GM21786 (cell line): Measurements from ENCODE around the gene KCNK6.
"Not testable (repeated sequence)": the region's sequence is repeated elsewhere in the genome, so short reads cannot be mapped to it uniquely, and the experiment has no call there.

ENCODE experiments used
- ATAC-seq: cut with Tn5 transposase; IDR thresholded peaks from one replicate; pipeline ENCODE4 v1.9.1; 2021; ENCODE audit not compliant: unreplicated experiment

KCNK6 gene

DNA sequence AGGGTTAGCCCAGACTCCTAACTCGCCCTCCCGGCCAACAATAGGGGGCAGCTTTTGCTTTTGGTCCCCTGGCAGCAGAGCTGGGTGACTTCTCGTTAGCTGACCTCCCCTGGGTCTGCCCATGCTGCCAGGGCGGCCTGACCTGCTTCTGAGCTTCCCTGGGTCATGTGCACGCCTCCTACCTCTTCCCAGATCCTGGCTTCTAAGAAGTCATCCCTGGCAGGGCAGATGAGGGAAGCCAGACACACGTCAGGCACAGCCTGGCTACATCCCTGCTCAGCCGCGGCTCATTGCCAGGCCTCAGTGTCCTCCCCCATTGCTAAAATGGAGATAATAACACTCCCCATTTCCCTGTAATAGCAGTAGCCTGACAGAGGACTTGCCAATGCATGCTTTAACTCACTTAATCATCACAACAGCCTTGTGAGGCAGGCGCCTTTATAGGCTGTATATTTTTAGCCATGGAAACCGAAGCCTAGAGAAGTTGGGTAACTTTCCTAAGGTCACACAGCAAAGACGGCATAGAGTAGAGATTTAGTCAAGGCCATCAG lies 2.1 kb downstream of the KCNK6 start:
- no peak for ATAC-seq

DNA sequence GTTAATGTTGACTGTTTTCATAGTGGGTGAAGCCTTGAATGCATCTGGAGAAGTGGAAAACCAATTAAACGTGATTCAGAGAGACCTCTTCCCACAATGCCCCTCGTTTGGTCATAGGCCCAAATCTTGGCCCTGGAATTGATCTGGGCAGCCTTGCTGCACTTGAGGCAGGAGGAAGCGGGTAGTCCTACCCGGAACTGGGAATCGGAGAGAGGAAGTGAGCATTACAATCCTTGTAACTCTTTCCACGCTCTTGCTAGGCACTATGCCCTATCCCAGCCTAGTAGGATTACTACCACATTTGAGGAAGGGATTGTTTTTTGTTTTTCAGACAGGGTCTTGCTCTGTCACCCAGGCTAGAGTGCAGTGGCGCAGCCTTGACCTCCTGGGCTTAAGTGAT lies 3.6 kb downstream of the KCNK6 start:
- ATAC-seq: no peak

DNA sequence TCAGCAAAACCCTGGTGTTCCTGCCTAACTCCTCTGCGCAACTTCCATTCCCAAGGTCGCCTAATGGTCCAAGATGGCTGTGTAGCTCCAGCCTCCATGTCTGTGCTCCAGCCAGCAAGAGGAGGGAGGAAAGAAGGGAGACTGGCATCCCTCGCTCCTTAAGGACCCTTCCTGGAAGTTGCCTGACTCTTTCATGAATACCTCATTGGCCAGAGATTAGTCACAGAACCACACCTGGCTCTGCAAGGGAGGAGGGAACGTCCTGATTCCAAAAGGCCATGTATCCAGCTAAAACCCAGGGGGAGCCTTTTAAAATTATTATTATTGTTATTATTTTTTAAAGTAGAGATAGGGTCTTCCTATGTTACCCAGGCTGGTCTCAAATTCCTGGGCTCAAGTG lies 4.8 kb downstream of the KCNK6 start:
- ATAC-seq: no peak

DNA sequence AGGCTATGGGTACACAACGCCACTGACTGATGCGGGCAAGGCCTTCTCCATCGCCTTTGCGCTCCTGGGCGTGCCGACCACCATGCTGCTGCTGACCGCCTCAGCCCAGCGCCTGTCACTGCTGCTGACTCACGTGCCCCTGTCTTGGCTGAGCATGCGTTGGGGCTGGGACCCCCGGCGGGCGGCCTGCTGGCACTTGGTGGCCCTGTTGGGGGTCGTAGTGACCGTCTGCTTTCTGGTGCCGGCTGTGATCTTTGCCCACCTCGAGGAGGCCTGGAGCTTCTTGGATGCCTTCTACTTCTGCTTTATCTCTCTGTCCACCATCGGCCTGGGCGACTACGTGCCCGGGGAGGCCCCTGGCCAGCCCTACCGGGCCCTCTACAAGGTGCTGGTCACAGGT lies 6.9 kb downstream of the KCNK6 start:
- ATAC-seq: no peak

DNA sequence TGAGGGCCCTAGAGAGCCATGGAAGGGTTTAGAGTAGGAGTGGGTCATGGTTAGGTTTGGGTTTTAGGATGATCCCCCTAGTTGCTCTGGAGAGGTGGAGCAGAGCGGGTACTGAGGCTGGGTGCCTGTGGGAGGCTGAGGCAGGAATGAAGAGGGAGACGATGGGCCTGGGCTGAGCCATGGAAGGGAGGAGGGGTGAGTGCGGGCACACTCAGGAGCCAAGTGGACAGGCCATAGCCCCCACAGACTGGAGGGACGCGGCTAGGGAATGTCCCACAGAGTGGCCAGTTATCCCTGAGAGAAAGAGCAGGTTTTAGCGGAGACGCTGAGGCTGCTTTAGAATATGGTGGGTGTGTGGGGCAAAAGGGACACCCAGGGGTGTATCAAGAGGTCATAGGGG lies 10.0 kb downstream of the KCNK6 start:
- no peak for ATAC-seq

DNA sequence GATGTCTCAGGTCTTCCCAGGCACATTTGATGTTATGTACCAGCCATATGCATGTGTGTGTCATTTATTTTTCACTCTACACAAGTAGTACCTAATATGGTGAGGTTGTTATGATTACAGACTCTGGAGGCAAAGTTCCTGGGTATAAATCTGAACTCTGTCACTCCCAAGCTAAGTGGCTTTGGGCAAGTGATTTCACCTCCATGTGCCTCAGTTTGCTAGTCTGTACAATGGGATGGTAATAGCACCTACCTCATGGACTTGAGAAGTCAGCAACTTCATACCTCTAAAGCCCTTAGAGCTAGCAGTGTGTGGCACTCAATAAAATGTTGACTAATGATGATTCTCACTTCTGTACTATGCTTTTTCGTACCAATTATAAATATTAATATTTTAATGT lies 12.1 kb downstream of the KCNK6 start:
- ATAC-seq: no peak

DNA sequence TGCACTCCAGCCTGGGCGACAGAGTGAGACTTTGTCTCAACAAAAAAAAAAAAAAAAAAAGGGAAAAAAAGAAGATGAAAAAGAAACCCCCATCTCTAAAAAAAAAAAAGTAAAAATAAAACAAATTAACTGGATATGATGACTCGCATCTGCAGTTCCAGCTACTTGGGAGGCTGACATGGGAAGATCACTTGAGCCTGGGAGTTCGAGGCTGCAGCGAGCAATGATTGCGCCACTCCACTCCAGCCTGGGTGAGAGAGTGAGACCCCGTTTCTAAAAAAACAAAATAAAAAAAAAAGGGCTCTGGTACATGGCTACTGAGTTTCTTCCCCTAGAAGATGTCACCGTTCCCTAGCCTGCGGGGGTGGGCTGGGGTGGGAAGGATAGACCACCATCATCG lies 13.6 kb downstream of the KCNK6 start:
- ATAC-seq: no peak

DNA sequence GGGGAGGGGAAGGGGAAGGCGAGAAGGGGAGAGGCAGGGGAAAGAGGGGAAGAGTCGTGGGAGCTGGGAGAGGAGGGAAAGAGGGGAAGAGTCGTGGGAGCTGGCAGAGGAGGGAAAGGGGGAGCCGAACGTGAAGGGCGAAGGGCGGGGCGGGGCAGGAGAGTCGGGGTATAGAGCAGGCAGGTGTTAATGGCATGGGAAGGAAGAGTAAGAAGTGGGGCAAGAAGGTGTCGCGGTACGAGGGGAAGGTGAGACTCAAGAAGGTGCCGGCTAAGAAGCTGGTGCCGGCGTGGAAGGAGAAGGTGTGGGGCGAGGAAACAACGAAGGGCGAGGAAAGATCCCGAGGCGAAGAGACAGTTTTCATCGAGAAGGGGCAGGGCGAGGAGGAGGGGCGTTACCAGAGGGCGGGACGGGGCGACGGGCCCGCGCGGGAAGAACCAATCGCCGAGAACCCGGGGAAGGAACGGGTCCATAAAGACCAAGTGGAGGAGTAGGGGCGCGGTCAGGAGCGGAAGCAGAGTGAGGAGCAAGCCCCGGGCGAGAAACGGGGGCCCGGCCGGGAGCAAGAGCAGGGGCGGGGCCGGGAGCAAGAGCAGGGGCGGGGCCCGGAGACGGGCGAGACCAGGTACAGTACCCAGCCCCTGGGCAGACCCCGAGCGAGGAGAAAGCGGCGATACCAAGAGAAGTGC lies 16.4 kb downstream of the KCNK6 start:
- ATAC-seq: peak; percentile 59

DNA sequence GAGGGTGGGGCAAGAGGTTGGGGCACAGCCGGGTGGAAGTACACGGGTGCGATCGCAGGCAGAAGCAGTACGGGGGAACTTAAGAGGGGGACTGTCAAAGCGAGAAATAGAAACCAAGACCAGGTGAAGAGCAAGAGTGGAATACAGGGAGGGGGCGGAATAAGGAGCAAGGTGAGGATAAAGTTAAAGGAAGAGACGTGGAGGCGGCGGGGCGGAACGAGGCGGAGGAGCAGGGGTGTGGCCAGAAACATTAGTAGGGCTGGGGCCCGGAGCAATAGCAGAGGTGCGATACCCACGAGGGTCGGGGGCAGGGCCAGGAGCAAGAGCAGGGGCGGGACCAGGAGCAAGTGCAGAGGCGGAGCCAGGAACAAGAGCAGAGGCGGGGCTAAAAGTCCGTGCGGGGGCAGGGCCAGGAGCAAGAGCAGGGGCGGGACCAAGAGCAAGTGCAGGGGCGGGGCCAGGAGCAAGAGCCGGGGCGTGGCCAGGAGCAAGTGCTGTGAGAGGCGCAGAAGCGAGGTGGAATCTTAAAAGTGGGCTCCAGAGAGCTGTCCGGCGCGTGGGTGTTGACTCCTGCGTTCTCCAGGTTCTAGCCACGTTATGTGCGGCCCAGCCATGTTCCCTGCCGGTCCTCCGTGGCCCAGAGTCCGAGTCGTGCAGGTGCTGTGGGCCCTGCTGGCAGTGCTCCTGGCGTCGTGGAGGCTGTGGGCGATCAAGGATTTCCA lies 17.2 kb downstream of the KCNK6 start:
- ATAC-seq: peak; percentile 44

DNA sequence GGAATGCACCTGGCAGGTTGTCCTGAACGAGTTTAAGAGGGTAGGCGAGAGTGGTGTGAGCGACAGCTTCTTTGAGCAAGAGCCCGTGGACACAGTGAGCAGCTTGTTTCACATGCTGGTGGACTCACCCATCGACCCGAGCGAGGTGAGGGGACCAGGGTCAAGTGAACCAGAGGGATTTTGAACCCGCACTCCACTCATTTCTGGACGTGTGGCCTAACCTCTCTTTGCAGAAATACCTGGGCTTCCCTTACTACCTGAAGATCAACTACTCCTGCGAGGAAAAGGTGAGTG lies 17.7 kb downstream of the KCNK6 start:
- no peak for ATAC-seq

DNA sequence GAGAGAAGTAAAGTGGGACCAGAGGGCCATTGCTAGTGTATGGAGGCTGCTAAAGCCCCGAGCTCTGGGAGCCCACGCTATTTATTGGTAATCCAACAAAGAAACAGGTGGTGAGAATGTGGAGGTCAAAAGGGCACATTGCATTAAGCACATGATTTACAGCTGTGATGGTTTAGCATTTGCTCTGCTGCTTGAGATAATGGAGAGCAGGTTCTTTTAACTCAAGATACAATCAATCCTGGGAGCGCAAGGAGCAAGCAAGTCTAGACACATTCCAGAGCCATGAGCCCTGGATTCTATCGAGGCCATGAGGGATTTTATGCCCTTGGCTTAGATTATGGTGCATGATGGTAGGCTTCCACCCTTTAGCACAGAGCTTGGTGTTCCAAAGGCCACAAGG lies 19.4 kb downstream of the KCNK6 start:
- not testable (repeated sequence) for ATAC-seq

DNA sequence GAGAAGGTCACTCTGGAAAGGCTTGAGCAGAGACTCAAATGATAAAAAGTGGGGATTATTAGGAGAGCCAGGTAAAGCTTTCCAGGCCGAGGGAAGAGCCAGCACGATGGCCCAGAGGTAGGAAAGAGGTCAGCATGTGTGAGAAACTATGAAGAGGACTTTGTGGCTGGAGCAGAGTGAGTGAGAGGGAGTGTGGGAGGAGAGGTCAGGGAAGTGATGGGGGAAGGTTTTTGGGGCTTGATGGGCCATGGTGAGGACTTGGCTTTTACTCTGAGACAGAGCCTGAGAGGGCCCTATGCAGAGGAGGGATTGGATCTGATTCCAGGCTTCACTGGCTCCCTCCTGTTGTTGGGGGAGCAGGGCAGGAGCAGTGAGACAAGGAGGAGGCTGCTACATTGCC lies 21.3 kb downstream of the KCNK6 start:
- ATAC-seq: no peak

DNA sequence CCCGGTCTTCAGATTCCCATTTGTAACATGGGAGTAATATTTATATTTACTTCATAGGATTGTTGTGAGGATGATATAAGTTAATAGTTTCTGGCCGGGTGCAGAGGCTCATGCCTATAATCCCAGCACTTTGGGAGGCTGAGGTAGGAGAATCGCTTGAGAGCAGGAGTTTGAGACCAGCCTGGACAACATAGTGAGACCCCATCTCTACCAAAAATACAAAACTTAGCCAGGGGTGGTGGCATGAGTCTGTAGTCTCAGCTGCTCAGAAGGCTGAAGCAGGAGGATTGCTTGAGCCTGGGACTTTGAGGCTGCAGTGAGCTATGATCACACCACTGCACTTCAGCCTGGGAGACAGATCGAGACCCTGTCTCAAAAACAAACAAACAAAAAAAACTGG lies 27.2 kb downstream of the KCNK6 start:
- ATAC-seq: no peak

DNA sequence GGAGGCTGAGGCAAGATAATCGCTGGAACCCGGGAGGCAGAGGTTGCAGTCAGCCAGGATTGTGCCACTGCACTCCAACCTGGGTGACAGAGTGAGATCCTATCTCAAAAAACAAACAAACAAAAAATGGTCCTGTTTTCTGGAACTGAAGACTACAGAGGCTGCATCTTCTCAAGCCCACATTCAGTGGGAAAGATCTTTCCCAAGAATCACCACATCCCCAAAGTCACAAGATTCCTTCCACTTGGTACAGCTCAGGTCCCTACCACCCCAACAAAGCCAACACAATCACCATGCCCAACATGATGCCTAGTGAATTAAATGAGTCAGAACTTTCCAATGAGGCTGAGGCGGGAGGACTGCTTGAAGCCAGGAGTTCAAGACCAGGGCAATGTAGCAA lies 31.2 kb downstream of the KCNK6 start:
- ATAC-seq: no peak

DNA sequence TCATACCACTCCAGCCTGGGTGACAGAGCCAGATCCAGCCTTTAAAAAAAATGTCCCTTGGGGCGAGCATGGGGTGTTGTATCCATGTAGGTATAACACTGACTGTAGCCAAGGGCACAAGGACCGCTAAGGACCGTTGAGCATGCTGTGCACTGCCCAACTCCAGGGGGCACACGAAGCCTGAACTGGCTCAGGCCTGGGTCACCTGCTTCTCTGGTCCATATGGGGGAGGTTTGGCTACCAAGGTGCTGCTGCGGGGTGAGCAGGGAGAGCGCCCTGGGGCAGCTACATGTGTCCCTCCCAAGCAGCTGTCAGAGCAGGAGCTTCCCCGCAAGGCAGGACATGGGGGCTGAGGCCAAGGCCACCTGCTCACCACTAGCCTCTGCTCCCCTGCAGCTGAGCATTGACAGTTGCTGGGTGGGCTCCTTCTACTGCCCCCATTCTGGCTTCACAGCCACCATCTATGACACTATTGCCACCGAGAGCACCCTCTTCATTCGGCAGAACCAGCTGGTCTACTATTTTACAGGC lies 32.3 kb downstream of the KCNK6 start:
- no peak for ATAC-seq

DNA sequence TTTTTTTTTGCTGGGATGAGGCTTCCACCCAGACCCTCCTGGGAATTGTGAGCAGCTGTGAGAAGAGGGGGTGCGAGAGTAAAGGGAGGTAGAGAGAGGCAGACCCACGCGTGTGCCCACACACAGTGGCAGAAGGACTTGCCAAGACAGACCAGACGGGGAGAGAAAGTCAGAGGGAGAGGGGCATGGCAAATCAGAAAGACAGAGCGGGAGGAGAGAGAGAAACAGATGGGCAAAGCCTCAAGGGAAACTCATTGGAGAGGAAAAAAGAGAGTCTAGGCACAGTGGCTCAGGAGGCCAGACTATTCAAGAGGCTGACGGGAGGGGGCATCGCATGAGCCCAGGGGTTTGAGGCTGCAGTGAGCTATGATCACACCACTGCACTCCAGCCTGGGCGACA lies 33.0 kb downstream of the KCNK6 start:
- ATAC-seq: no peak

DNA sequence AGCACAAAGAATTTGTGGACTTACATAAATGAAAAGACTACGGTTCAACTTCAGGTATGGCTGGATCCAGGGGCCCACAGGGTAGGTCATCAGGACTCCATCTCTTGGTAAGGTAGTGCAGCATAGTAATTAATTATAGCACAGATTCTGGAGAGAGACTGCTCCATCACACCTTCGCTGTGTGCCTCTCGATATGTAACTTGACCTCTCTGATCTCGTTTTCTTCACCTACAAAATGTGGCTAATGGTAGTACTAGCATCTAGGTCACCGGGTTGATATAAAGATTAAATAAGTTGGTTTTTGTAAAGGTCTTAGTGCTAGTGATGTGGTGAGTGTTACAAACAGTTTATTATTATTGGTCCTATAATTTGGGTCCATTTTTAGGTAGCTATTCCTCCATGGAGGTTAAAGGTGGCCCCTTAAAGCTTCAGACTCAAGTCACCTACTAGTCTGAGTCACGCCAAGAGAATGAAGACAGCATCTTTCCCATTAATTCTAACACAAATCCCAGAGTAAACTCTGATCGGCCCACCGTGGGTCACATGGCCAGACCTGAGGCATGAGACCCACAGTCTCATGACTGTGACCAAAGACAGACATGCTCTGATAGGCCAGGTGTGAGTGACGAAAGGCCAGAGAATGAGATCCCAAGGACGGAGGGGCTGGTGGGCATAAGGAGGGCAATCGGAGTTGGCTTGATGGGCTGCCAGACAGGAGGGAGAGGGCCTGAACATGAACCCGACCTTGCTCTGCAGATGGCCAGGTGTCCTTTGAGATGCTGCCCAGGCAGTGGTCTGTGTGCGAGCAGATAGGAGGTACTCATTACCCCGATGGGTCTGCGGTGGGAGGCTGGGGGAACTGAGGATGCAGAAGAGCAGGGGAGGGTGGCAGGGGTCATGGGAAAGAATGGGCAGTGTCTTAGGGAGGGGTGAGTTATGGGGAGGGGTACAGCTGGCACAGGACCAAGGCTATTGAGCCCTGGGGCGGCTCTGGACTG lies 36.4 kb downstream of the KCNK6 start:
- no peak for ATAC-seq

DNA sequence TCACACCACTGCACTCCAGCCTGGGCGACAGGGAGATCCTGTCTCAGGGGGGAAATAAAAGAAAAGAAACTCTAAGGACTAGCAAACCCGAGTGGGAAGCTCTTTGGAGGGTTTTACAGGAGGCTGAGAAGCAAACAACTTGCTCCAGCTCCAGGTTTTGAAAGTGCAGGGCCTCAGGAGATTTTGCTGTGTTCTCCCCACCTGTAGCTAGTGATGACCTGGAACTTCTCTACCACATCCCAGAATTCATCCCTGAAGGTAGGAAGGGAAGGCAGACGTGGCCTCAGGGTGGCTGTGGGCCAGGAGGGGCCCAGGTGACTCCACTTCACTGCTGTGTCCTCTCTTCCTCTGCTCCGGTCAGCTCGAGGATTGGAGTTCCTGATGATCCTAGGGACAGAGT lies 38.4 kb downstream of the KCNK6 start:
- ATAC-seq: no peak

DNA sequence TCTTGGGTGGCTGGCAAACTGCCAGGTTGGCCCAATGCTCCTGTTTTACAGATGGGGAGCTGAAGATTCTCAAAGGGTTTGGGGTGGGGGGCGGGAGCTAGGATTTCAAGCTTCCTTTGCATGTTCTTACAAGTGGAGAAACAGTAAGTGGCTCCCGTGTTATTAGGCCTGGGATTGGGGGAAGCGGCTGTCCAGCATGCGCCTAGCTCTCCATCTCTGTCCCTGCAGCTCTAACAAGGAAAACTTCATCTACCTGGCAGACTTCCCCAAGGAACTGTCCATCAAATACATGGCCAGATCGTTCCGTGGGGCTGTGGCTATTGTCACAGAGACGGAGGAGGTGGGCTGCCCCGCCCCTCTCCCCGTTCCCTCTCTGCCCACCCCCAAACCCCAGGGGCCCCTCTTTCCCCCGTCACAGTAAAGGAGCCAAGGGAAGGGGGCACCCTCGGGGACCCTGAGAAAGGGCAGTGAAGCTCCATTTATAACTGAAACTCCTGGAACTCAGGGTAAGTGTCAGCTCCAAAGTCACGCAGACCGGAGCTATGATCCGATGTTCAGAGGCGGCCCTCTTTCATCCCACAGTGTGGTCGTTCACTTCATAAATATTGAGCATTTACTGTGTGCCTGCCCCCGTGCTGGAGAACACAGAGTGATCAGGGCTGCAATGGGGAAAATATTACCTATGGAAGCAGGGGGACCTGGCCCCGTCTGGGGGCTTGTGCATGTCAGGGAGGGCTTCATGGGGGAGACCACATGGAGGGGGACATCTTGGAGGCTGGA lies 39.8 kb downstream of the KCNK6 start:
- no peak for ATAC-seq

DNA sequence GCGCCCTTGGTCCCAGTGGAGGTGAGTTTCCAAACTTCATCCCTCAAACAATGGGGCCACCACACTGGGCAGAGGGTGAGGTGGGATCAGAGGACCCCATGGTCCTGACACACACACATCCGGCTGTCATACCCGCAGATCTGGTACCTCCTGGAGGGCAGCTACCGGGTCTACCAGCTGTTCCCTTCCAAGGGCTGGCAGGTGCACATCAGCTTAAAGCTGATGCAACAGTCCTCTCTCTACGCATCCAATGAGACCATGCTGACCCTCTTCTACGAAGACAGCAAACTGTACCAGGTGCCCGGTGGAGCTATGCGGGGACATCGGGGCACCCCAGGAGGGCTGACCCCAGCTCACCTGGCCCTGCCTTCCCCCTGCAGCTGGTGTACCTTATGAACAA lies 40.7 kb downstream of the KCNK6 start:
- no peak for ATAC-seq
